C4-2B (cell line): ENCODE data around the gene ZFTA.

ENCODE experiments used
- ZFX ChIP-seq: fragments of 450-650 bp; IDR thresholded peaks from 2 replicates; pipeline ENCODE4 v1.6.1; 2017
- TF ChIP-seq, protein P1 (sequence below): fragments of 450-650 bp; conservative IDR thresholded peaks from 2 replicates; pipeline ENCODE4 v1.5.1; 2017; ENCODE audit warnings: mild to moderate bottlenecking

DNA sequence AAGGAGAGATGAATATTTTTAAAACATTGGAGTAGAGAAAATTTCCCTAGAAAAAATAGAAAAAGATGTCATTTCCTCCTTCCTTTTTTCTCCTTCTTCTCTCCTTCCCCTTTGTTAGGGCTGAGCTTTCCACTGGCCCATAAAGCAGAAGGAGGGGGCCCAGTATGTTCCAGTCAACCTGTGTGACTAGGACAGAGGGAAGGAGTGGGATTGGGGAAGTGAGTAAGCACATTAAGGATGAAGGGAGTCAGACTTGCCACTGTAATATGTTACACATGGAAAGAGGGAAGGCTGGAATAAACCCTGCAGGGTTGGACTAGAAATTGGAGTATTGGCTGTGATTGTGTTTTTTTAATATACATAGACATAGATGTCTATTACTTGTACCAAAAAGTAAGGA lies 24.6 kb upstream of the ZFTA start:
- TF ChIP-seq, protein P1, sequence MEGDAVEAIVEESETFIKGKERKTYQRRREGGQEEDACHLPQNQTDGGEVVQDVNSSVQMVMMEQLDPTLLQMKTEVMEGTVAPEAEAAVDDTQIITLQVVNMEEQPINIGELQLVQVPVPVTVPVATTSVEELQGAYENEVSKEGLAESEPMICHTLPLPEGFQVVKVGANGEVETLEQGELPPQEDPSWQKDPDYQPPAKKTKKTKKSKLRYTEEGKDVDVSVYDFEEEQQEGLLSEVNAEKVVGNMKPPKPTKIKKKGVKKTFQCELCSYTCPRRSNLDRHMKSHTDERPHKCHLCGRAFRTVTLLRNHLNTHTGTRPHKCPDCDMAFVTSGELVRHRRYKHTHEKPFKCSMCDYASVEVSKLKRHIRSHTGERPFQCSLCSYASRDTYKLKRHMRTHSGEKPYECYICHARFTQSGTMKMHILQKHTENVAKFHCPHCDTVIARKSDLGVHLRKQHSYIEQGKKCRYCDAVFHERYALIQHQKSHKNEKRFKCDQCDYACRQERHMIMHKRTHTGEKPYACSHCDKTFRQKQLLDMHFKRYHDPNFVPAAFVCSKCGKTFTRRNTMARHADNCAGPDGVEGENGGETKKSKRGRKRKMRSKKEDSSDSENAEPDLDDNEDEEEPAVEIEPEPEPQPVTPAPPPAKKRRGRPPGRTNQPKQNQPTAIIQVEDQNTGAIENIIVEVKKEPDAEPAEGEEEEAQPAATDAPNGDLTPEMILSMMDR: no peak
- no peak for TF ChIP-seq ZFX
